GM21447 (cell line): ENCODE data around the gene PAIP2.
"Not testable (repeated sequence)": the region's sequence is repeated elsewhere in the genome, so short reads cannot be mapped to it uniquely, and the experiment has no call there.

Experiments used
- ATAC-seq: cut with Tn5 transposase; IDR thresholded peaks from one replicate; pipeline ENCODE4 v1.9.1; 2021; ENCODE audit not compliant: unreplicated experiment

Gene PAIP2

DNA sequence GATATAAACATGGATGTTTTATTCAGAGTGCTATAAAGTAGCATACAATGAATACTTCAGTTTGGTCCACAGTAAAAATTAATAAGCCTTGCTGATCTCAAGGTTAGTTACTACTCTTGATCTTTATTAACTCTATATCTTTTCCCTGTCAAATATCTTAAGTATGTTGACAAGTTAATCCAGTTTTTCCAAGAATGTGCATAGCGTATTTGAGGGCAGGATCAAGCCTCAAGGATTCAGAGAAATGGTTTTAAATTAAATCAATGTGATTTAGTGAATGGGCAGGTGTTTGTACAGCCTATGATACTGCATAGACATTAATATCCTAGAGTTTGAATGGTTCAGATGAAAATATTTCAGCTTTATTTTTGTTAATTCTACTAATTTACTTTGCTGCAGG lies 27.4 kb upstream of the PAIP2 start:
- no peak for ATAC-seq

- ATAC-seq, result no peak
Observed at GRCh38 chr5:139315056-139315615, 26.5 kb upstream of the PAIP2 start.

GRCh38 chr5:139335811-139336210 lies 5.8 kb upstream of the PAIP2 start:
- ATAC-seq, result no peak

DNA sequence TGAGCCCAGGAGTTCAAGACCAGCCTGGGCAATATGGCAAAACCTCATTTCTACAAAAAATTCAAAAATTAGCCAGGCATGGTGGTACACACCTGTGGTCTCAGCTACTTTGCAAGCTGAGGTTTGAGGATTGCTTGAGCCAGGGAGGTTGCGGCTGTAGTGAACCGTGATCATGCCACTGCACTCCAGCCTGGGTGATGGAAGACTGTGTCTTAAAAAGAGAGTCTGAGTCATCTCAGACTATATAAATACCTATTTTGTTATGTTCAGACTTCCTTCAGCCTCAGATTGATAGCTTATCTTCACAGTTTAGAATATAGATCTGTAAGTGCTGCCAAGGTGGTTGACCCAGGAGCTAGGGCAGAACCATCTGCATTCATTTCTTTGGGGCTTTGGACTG lies 1.6 kb upstream of the PAIP2 start:
- no peak for ATAC-seq

DNA sequence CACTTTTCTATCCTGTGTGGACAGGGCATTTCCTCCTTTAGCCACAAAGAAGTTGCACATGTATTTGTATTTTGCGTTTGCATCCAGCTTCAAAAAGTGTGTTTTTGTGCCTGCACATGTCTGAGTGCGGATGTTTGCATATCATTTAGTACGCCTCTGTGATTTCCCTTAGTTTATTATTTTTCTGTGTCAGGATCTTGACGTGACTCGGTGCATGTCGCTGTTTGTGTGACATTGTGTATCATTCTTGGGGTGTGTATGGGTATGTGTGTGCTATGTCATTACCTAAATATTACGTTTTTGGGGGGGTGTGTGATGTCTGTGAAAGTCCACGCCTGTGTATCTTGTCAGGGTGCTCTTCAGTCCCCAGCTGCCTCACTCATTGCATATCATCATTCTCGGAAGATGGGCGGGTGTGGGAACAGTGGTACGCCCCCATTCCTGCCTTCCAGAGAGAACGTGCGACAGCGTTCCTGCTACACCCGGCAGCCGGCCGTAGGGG lies 416 bp upstream of the PAIP2 start:
- ATAC-seq, result no peak

DNA sequence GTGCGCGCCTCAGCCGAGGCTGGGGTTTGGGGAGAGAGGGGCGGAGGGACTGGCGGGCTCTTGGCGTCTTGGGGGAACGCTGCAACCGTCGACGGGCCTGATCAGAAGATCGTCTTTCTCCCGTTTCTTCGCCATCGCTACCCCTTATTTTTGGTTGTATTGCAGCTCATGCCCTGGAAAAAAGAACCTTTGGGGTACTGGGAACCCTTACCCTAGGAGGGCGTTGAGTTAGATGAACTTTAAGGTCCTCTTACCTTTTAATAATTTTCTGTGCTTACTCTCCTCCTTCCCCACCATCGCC lies 719 bp downstream of the PAIP2 start:
- no peak for ATAC-seq

DNA sequence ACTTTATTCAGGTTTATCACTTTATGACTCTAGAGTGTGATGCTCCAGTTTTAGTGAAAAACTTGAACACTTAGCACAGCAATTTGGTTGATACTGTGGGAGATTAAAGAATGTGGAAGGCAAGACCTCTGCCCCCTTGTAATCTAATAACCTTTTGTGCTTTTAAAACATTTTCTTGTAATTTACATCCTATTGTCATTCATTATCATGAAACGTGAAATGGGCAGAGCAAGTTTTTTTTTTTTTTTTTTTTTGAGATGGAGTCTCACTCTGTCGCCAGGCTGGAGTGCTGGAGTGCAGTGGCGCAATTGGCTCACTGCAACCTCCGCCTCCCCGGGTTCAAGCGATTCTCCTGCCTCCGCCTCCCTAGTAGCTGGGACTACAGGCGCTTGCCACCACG lies 1.8 kb downstream of the PAIP2 start:
- no peak for ATAC-seq

- ATAC-seq, result no peak
Observed at GRCh38 chr5:139344177-139344576, 2.5 kb downstream of the PAIP2 start.

GRCh38 chr5:139345442-139345841 lies 3.8 kb downstream of the PAIP2 start:
- not testable (repeated sequence) for ATAC-seq

- ATAC-seq, result not testable (repeated sequence)
Observed at GRCh38 chr5:139347863-139348262, 6.2 kb downstream of the PAIP2 start.

DNA sequence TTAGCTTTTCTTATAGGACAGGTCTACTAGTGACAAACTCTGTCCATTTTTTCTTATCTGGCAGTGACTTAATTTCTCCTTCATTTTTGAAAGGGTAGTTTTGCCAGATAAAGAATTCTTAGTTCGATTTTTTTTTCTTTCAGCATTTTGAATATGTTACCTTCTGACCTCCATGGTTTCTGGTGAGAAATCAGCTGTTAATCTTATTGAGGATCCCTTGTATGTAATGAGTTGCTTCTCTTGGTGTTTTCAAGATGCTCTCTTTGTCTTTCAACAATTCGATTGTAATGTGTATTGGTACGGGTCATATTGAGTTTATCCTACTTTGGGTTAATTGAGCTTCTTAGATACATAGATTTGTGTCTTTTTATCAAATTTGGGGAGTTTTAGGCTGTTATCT lies 12.5 kb downstream of the PAIP2 start:
- ATAC-seq, result no peak

DNA sequence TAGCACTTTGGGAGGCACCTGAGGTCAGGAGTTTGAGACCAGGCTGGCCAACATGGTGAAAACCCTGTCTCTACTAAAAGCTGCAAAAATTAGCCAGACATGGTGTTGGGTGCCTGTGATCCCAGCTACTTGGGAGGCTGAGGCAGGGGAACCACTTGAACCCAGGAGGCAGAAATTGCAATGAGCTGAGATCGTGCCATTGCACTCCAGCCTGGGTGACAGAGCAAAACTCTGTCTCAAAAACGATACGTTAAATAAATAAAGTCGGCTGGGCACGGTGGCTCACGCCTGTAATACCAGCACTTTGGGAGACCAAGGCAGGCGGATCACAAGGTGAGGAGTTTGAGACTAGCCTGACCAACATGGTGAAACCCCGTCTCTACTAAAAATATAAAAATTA lies 14.2 kb downstream of the PAIP2 start:
- not testable (repeated sequence) for ATAC-seq

DNA sequence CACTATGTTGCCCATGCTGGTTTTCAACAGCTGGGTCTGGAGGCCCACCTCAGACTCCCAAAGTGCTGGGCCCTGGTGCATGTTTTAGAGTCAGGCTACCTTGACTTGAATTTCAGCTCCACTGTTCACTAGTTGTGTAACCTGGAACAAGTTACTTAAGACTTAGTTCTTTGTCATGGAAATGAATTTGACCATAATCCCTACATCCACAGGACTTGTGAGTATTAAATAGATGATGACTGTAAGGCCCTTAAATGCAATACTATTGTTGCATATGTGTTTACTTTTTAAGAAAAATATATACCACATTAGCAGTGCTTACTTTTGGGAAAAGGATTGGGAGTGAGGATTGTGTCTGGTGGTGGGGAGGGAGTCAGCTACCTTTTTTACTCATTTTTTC lies 16.4 kb downstream of the PAIP2 start:
- ATAC-seq, result no peak

- ATAC-seq, result no peak
Observed at GRCh38 chr5:139360384-139360783, 18.7 kb downstream of the PAIP2 start.

- no peak for ATAC-seq
Observed at GRCh38 chr5:139361835-139362429, 20.3 kb downstream of the PAIP2 start.

- ATAC-seq, result no peak
Observed at GRCh38 chr5:139363937-139364336, 22.3 kb downstream of the PAIP2 start.

DNA sequence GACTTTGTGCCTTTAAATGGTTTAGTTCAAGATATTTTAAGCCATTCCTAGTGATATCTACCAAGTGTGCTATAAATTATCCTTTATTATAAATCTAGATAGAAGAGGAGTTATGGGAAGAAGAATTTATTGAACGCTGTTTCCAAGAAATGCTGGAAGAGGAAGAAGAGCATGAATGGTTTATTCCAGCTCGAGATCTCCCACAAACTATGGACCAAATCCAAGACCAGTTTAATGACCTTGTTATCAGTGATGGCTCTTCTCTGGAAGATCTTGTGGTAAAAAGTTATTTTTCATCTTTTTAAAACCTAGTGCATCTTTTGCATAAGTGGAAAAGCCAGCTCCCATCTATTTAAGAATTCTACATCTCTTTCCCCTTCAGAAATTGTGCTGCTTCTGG lies 22.8 kb downstream of the PAIP2 start:
- ATAC-seq, result no peak

DNA sequence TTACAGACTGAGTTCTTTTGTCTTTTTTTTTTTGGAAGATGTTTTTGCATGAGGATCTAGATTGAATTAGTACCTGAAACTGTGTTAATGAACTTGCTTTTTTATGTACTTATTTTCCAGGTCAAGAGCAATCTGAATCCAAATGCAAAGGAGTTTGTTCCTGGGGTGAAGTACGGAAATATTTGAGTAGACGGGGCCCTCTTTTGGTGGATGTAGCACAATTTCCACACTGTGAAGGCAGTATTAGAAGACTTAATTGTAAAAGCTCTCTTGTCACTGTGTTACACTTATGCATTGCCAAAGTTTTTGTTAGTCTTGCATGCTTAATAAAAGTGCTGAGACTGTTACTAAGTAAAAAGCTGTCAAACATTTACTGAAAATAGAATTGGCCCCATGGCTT lies 27.0 kb downstream of the PAIP2 start:
- no peak for ATAC-seq

DNA sequence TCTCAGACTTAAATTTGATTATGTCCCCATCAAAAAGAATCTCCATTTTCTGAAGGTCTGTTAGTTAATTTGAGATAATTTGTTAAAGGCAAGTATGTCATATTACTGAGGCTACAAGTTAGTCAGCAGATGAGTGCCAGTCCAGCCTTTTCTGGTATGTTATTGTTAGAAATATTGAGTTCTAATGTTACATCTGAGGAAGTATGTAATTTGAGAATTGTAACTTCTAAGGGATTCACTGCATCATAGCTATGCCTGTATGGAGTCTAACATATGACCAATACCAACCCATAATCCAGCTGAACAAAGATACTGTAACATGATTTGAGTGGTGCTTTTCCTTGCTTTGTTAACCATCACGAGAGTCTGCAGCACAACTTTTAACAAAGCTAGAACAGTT lies 27.5 kb downstream of the PAIP2 start:
- ATAC-seq, result no peak

- no peak for ATAC-seq
Observed at GRCh38 chr5:139371482-139372435, 30.1 kb downstream of the PAIP2 start.

DNA sequence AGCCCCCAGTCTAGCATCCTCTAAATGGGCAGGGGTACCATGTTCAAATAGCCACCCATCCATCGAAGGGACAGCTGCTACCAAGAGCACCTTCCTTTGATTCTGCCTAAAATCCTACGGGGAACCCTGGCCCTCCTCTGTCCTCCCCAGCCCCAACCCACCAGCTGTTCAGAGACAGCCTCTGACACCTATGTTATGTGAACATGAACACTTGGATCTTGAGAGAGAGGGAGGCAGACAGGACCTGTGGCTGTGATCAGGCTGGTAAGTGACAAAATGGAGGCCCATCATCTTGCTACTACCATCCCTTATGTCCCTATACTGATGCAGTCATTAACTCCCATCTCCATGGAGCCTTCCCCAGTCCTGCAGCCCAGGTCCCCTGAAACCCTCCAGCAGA lies 33.3 kb downstream of the PAIP2 start:
- no peak for ATAC-seq

GRCh38 chr5:139376364-139376763 lies 34.7 kb downstream of the PAIP2 start:
- no peak for ATAC-seq
